ENCODE results near the gene APLF.

APLF gene

GRCh38 chr2:68574202-68574791 lies 106.9 kb downstream of the APLF start:
- Histone ChIP-seq H3K4me1 (no peaks in the 10 kb centered on the region), H3K27me3 (ENCODE audit: control insufficient read depth, insufficient read depth, low read length) (no peaks in the 10 kb centered on the region), H3K4me2 (ENCODE audit: low read length) (no peak overlapping the region), H2AFZ (no peak overlapping the region), H3K4me3 (ENCODE audit: low read depth, low read length) (no peak overlapping the region), H3K27ac (no peak overlapping the region), H3K79me2 (no peaks in the 10 kb centered on the region), H3K36me3 (ENCODE audit: control insufficient read depth, insufficient read depth, low read length) (no peaks in the 10 kb centered on the region), H3K9me3 (ENCODE audit: control insufficient read depth, low read length) (no peaks in the 10 kb centered on the region), H3K9ac (no peak overlapping the region)
- TF ChIP-seq, protein P1, sequence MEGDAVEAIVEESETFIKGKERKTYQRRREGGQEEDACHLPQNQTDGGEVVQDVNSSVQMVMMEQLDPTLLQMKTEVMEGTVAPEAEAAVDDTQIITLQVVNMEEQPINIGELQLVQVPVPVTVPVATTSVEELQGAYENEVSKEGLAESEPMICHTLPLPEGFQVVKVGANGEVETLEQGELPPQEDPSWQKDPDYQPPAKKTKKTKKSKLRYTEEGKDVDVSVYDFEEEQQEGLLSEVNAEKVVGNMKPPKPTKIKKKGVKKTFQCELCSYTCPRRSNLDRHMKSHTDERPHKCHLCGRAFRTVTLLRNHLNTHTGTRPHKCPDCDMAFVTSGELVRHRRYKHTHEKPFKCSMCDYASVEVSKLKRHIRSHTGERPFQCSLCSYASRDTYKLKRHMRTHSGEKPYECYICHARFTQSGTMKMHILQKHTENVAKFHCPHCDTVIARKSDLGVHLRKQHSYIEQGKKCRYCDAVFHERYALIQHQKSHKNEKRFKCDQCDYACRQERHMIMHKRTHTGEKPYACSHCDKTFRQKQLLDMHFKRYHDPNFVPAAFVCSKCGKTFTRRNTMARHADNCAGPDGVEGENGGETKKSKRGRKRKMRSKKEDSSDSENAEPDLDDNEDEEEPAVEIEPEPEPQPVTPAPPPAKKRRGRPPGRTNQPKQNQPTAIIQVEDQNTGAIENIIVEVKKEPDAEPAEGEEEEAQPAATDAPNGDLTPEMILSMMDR (IDR thresholded peaks at IDR 0.05) = no peak

GRCh38 chr2:68577183-68577582 lies 109.8 kb downstream of the APLF start:
- Histone ChIP-seq H3K9me3 (ENCODE audit: control insufficient read depth, low read length) (no peaks in the 10 kb centered on the region), H2AFZ (no peak overlapping the region), H3K4me3 (ENCODE audit: low read depth, low read length) (no peak overlapping the region), H3K36me3 (ENCODE audit: control insufficient read depth, insufficient read depth, low read length) (no peaks in the 10 kb centered on the region), H3K9ac (no peak overlapping the region), H3K27me3 (ENCODE audit: control insufficient read depth, insufficient read depth, low read length) (no peaks in the 10 kb centered on the region), H3K79me2 (no peaks in the 10 kb centered on the region), H3K27ac (no peak overlapping the region), H3K4me1 (no peaks in the 10 kb centered on the region), H3K4me2 (ENCODE audit: low read length) (no peak overlapping the region)
- TF ChIP-seq, protein P1 (IDR thresholded peaks at IDR 0.05) = no peak

DNA sequence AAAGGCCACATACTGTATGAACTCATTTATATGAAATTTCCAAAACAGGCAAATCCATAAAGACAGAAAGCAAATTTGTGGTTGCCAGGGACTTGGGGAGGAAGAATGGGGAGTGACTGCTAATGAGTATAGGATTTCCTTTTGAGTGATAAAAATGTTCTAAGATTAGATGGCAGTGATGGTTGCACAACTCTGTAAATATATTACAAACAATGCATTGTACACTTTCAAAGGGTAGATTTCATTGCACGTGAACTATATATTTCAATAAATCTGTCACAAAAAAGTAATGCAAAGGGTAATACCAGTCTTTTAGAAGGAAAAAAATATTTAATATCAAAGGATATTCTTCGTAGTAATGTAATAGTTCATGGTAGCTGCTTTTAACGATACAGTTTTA lies 112.3 kb downstream of the APLF start:
- H3K4me3 ChIP-seq (ENCODE audit: low read depth, low read length) = no peak overlapping the region
- H3K4me1 ChIP-seq = no peaks in the 10 kb centered on the region
- no peak overlapping the region for H3K27ac ChIP-seq
- no peak overlapping the region for H3K4me2 ChIP-seq (ENCODE audit: low read length)
- TF ChIP-seq, protein P1 (IDR thresholded peaks at IDR 0.05) = no peak
- no peak overlapping the region for H2AFZ ChIP-seq
- no peaks in the 10 kb centered on the region for H3K27me3 ChIP-seq (ENCODE audit: control insufficient read depth, insufficient read depth, low read length)
- H3K79me2 ChIP-seq = no peaks in the 10 kb centered on the region
- H3K36me3 ChIP-seq (ENCODE audit: control insufficient read depth, insufficient read depth, low read length) = no peaks in the 10 kb centered on the region
- no peak overlapping the region for H3K9ac ChIP-seq
- no peaks in the 10 kb centered on the region for H3K9me3 ChIP-seq (ENCODE audit: control insufficient read depth, low read length)

- no peak overlapping the region for H3K9ac ChIP-seq
- no peaks in the 10 kb centered on the region for H3K27me3 ChIP-seq (ENCODE audit: control insufficient read depth, insufficient read depth, low read length)
- H3K4me2 ChIP-seq (ENCODE audit: low read length) = no peak overlapping the region
- no peaks in the 10 kb centered on the region for H3K36me3 ChIP-seq (ENCODE audit: control insufficient read depth, insufficient read depth, low read length)
- H3K4me3 ChIP-seq (ENCODE audit: low read depth, low read length) = no peak overlapping the region
- TF ChIP-seq, protein P1 (IDR thresholded peaks at IDR 0.05) = no peak
- H3K79me2 ChIP-seq = no peaks in the 10 kb centered on the region
- no peak overlapping the region for H2AFZ ChIP-seq
- no peaks in the 10 kb centered on the region for H3K4me1 ChIP-seq
- H3K27ac ChIP-seq = no peak overlapping the region
- H3K9me3 ChIP-seq (ENCODE audit: control insufficient read depth, low read length) = no peaks in the 10 kb centered on the region
Observed at GRCh38 chr2:68588589-68588988, 121.2 kb downstream of the APLF start.

DNA sequence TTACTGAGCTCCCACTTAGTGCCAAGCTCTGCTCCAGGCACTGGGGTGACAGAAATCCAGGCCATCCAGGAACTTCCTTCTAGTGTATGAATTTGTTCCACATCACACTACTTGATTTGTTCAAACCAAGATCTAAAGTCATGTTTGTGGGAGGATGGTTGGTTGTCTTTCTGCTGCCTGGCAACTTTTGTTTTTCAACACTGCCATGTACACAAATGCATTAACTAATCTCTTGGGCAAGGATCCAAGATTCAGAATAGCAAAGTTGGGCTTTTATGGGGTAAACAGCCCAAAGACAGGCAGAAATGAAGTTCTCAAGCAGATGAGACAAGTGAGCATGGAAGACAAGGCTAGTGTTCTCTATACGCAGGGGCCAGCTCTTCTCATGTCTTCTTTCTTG lies 122.6 kb downstream of the APLF start:
- TF ChIP-seq, protein P1 (IDR thresholded peaks at IDR 0.05) = no peak
- no peak overlapping the region for H3K4me2 ChIP-seq (ENCODE audit: low read length)
- H3K27me3 ChIP-seq (ENCODE audit: control insufficient read depth, insufficient read depth, low read length) = no peaks in the 10 kb centered on the region

More for the DNA sequence above, 122.6 kb downstream of the APLF start:
- H3K79me2 ChIP-seq = no peaks in the 10 kb centered on the region
- no peaks in the 10 kb centered on the region for H3K4me1 ChIP-seq
- no peaks in the 10 kb centered on the region for H3K36me3 ChIP-seq (ENCODE audit: control insufficient read depth, insufficient read depth, low read length)
- no peak overlapping the region for H3K4me3 ChIP-seq (ENCODE audit: low read depth, low read length)
- H3K27ac ChIP-seq = no peak overlapping the region
- no peak overlapping the region for H2AFZ ChIP-seq
- H3K9ac ChIP-seq = no peak overlapping the region
- no peaks in the 10 kb centered on the region for H3K9me3 ChIP-seq (ENCODE audit: control insufficient read depth, low read length)
